ENCODE measurements around the gene HOXD8.

The HOXD8 gene

DNA sequence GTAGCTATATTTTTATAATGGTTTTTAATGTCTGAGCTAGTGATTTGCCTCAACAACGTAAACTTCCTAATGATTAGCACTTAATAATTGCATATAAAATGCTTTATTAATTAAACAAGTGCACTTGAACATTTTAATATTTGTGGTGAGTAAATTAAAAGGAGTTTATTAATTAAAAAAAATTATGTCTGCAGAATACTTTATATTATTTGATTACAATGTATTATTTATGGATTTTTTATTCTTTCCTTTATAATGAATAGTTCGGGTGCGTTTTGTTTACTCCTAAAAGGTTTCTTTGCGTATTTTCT lies 2.3 kb downstream of the HOXD8 start:
- no peak for TF ChIP-seq SIN3A (IDR thresholded peaks at IDR 0.05; ENCODE audit: borderline replicate concordance, insufficient read depth, low read length)
- TF ChIP-seq TAF1 (IDR thresholded peaks at IDR 0.05; ENCODE audit: borderline replicate concordance, insufficient read depth, low read length), result no peak
- no peak for TF ChIP-seq POLR2AphosphoS5 (IDR thresholded peaks at IDR 0.05; ENCODE audit: low read depth, low read length)
- TF ChIP-seq, protein P1, sequence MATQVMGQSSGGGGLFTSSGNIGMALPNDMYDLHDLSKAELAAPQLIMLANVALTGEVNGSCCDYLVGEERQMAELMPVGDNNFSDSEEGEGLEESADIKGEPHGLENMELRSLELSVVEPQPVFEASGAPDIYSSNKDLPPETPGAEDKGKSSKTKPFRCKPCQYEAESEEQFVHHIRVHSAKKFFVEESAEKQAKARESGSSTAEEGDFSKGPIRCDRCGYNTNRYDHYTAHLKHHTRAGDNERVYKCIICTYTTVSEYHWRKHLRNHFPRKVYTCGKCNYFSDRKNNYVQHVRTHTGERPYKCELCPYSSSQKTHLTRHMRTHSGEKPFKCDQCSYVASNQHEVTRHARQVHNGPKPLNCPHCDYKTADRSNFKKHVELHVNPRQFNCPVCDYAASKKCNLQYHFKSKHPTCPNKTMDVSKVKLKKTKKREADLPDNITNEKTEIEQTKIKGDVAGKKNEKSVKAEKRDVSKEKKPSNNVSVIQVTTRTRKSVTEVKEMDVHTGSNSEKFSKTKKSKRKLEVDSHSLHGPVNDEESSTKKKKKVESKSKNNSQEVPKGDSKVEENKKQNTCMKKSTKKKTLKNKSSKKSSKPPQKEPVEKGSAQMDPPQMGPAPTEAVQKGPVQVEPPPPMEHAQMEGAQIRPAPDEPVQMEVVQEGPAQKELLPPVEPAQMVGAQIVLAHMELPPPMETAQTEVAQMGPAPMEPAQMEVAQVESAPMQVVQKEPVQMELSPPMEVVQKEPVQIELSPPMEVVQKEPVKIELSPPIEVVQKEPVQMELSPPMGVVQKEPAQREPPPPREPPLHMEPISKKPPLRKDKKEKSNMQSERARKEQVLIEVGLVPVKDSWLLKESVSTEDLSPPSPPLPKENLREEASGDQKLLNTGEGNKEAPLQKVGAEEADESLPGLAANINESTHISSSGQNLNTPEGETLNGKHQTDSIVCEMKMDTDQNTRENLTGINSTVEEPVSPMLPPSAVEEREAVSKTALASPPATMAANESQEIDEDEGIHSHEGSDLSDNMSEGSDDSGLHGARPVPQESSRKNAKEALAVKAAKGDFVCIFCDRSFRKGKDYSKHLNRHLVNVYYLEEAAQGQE (IDR thresholded peaks at IDR 0.05; ENCODE audit: insufficient read depth in 1 of 2, low read depth in 2 of 2, low read length in 2 of 2), result no peak
- no peak for TF ChIP-seq FOXP2 (optimal IDR thresholded peaks at IDR 0.05; ENCODE audit: borderline replicate concordance, extremely low read depth, extremely low read length, insufficient read depth)

DNA sequence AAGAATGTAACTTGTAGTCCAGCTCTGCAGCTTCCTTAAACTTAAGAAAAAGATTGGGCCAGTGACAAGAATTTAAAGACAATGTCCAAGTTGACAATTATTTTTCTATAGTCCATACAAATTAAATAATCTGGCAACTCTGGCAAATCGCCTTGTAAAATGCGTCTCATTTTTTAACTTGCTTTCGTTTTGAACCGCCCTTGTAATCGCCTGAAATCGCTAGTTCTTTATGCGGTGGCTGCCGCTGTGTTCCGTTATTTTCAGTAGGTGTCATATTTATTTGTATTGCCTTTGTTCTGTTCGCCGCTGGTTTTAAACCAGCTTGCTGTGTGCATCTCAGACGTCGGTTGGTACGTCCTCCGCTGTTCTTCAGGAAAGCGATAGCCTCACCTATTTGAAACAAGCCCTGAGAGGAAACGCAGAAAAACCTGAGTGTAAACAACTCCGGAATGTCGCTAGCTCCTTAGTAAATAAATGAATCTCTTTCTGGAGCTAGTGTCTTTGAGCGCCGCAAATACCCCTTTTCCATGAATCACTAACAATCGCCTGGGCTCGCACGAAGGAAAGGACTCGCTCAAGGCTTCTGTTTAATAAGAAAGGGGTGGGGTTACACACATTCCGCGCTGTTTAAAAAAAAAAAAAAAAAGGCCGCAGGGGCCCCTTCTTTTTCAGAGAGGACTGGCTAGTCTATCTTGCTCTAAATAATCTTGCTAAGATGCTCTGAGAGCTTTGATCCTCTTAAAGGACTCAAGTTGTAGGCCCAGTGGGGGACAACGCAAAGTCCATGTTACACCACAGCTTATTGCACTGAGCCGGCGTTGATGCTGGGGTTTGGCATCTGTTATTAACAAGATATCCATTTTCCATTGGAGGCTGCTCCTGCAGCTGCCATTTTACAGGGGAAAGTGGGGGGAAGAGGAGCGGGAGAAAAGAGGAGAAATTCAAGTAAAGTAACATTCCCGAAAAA lies 3.0 kb downstream of the HOXD8 start:
- TF ChIP-seq TAF1 (IDR thresholded peaks at IDR 0.05; ENCODE audit: borderline replicate concordance, insufficient read depth, low read length) (no peak), SIN3A (IDR thresholded peaks at IDR 0.05; ENCODE audit: borderline replicate concordance, insufficient read depth, low read length) (no peak), FOXP2 (optimal IDR thresholded peaks at IDR 0.05; ENCODE audit: borderline replicate concordance, extremely low read depth, extremely low read length, insufficient read depth) (no peak), POLR2AphosphoS5 (IDR thresholded peaks at IDR 0.05; ENCODE audit: low read depth, low read length) (no peak)
- TF ChIP-seq, protein P1 (IDR thresholded peaks at IDR 0.05; ENCODE audit: insufficient read depth in 1 of 2, low read depth in 2 of 2, low read length in 2 of 2), result no peak

DNA sequence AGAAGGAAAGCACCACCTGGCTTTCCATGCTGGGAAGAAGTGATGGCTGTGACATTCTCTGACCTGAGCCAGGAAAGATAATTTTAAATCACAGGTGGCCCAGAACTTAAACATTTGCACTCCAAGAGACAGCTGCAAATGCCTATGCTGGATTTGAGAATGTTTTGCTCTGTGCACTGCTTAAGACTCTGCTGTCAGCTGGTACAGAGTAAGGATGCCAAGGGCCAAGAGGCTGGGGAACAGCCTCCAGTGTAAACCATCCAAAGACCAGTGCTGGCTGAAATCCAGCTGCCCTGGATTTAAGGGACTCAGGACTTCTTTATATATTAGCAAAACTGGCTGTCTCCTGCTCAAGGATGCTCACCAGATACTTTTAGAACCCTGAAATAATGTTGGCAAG lies 3.9 kb downstream of the HOXD8 start:
- TF ChIP-seq, protein P1 (IDR thresholded peaks at IDR 0.05; ENCODE audit: insufficient read depth in 1 of 2, low read depth in 2 of 2, low read length in 2 of 2), result no peak
- no peak for TF ChIP-seq SIN3A (IDR thresholded peaks at IDR 0.05; ENCODE audit: borderline replicate concordance, insufficient read depth, low read length)
- no peak for TF ChIP-seq TAF1 (IDR thresholded peaks at IDR 0.05; ENCODE audit: borderline replicate concordance, insufficient read depth, low read length)

DNA sequence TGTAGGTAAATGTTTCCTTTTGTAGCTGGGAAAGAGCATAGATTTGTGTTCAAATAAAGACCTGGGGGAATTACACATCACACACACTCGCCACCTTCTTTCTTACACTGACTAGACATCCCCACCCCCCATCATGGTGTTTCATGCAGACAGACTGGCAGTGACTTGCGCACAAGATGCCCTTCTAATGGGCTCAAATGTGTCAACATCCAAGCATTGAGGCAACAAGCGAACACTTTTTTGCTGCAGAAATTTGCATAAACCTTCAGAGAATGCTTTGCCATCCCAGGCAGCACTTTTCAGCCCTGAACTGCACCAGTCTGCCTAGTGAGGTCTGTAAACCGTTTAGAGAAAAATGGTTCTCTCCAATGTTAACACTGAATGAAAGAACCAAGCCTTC lies 4.5 kb downstream of the HOXD8 start:
- no peak for TF ChIP-seq TAF1 (IDR thresholded peaks at IDR 0.05; ENCODE audit: borderline replicate concordance, insufficient read depth, low read length)
- no peak for TF ChIP-seq POLR2AphosphoS5 (IDR thresholded peaks at IDR 0.05; ENCODE audit: low read depth, low read length)
- TF ChIP-seq, protein P1 (IDR thresholded peaks at IDR 0.05; ENCODE audit: insufficient read depth in 1 of 2, low read depth in 2 of 2, low read length in 2 of 2), result no peak
- no peak for TF ChIP-seq FOXP2 (optimal IDR thresholded peaks at IDR 0.05; ENCODE audit: borderline replicate concordance, extremely low read depth, extremely low read length, insufficient read depth)
- TF ChIP-seq SIN3A (IDR thresholded peaks at IDR 0.05; ENCODE audit: borderline replicate concordance, insufficient read depth, low read length), result no peak
